ENCODE results near the gene HOXA7. TPM values are rescaled to one million over a fixed set of nuclear protein-coding genes. Genes with fewer than 3 reads are reported as not detected.

HOXA7 gene
- polyA plus RNA-seq, 1 of the 3 experiments (the other 2 are of a cell fraction): not detected

DNA sequence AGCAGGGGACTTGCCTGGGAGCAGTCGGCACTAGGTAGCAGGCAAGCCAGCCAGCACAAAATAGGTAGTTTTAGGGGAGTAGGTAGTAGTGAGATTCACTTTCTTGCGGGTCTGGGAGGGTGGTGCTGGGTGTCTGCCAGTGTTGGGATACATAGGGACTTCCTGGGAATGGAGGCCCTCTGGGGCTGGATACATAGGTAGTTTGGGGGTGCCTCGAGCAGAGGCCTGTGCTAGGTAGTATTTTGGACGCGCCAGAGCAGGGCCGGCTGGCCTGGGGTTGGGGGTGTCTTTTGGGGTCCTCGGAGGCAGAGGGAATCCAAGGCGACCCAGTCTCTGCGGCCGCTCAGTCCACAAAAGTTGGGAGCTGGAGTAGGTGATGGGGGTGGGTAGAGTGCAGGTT is 2.1 kb downstream of the HOXA7 start:
- Histone ChIP-seq H3K36me3 (replicated peaks in 1 of 2; ENCODE audit: control insufficient read depth in 1 of 2, insufficient read depth in 2 of 2, low read length in 1 of 2) (no peaks in the 10 kb centered on the region), H3K27ac (ENCODE audit: low read depth in 2 of 2, low read length in 1 of 2) (no peak overlapping the region), H3K79me2 (ENCODE audit: insufficient read depth) (no peaks in the 10 kb centered on the region), H3K9me2 (no peaks in the 10 kb centered on the region), H3K4me2 (no peak overlapping the region), H3K27me3 (ENCODE audit: insufficient read depth) (peaks cover 100% of the 10 kb centered on the region), H4K20me1 (ENCODE audit: insufficient read depth) (peaks cover 6% of the 10 kb centered on the region; the same call in 1 of the 2 replicates), H3K9ac (no peak overlapping the region), H3K9me3 (no peaks in the 10 kb centered on the region), H3F3A (replicated peaks; ENCODE audit: insufficient read depth) (no peaks in the 10 kb centered on the region), H3K4me3 (ENCODE audit: low read depth in 2 of 2, low read length in 1 of 2) (no peak overlapping the region), H3K4me1 (ENCODE audit: control insufficient read depth in 1 of 2, insufficient read depth in 2 of 2, low read depth in 1 of 2, low read length in 1 of 2) (peaks cover 0 to 9% of the 10 kb centered on the region in 2 experiments; a peak in 1 of 4 replicates), H2AFZ (ENCODE audit: low read depth) (no peak overlapping the region)
- POLR2A ChIA-PET: no interaction called here
- DNase-seq: no peak
- TF ChIP-seq TAF1 (IDR thresholded peaks at IDR 0.05; ENCODE audit: borderline replicate concordance, low read depth, low read length): no peak
- no peak for TF ChIP-seq JUND (IDR thresholded peaks at IDR 0.05)
- TF ChIP-seq, protein P1, sequence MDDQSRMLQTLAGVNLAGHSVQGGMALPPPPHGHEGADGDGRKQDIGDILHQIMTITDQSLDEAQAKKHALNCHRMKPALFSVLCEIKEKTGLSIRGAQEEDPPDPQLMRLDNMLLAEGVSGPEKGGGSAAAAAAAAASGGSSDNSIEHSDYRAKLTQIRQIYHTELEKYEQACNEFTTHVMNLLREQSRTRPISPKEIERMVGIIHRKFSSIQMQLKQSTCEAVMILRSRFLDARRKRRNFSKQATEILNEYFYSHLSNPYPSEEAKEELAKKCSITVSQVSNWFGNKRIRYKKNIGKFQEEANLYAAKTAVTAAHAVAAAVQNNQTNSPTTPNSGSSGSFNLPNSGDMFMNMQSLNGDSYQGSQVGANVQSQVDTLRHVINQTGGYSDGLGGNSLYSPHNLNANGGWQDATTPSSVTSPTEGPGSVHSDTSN (IDR thresholded peaks at IDR 0.05): no peak
- TF ChIP-seq, protein P2, sequence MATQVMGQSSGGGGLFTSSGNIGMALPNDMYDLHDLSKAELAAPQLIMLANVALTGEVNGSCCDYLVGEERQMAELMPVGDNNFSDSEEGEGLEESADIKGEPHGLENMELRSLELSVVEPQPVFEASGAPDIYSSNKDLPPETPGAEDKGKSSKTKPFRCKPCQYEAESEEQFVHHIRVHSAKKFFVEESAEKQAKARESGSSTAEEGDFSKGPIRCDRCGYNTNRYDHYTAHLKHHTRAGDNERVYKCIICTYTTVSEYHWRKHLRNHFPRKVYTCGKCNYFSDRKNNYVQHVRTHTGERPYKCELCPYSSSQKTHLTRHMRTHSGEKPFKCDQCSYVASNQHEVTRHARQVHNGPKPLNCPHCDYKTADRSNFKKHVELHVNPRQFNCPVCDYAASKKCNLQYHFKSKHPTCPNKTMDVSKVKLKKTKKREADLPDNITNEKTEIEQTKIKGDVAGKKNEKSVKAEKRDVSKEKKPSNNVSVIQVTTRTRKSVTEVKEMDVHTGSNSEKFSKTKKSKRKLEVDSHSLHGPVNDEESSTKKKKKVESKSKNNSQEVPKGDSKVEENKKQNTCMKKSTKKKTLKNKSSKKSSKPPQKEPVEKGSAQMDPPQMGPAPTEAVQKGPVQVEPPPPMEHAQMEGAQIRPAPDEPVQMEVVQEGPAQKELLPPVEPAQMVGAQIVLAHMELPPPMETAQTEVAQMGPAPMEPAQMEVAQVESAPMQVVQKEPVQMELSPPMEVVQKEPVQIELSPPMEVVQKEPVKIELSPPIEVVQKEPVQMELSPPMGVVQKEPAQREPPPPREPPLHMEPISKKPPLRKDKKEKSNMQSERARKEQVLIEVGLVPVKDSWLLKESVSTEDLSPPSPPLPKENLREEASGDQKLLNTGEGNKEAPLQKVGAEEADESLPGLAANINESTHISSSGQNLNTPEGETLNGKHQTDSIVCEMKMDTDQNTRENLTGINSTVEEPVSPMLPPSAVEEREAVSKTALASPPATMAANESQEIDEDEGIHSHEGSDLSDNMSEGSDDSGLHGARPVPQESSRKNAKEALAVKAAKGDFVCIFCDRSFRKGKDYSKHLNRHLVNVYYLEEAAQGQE (IDR thresholded peaks at IDR 0.05; ENCODE audit: low read depth, low read length): no peak
- no peak for TF ChIP-seq ELF1 (IDR thresholded peaks at IDR 0.05)
- TF ChIP-seq, protein P3, sequence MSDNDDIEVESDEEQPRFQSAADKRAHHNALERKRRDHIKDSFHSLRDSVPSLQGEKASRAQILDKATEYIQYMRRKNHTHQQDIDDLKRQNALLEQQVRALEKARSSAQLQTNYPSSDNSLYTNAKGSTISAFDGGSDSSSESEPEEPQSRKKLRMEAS (IDR thresholded peaks at IDR 0.05; ENCODE audit: low read depth): no peak
- no peak for TF ChIP-seq GATA2 (CRISPR knock-in tag; IDR thresholded peaks at IDR 0.05)
- TF ChIP-seq, protein P4, sequence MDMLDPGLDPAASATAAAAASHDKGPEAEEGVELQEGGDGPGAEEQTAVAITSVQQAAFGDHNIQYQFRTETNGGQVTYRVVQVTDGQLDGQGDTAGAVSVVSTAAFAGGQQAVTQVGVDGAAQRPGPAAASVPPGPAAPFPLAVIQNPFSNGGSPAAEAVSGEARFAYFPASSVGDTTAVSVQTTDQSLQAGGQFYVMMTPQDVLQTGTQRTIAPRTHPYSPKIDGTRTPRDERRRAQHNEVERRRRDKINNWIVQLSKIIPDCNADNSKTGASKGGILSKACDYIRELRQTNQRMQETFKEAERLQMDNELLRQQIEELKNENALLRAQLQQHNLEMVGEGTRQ (IDR thresholded peaks at IDR 0.05; ENCODE audit: borderline replicate concordance, low read depth, low read length): no peak
- no peak for TF ChIP-seq MEF2A (IDR thresholded peaks at IDR 0.05; ENCODE audit: borderline replicate concordance, low read depth)
- no peak for TF ChIP-seq EP300 (IDR thresholded peaks at IDR 0.05; ENCODE audit: borderline replicate concordance in 1 of 2, low read depth in 1 of 2, low read length in 1 of 2)
- TF ChIP-seq, protein P5, sequence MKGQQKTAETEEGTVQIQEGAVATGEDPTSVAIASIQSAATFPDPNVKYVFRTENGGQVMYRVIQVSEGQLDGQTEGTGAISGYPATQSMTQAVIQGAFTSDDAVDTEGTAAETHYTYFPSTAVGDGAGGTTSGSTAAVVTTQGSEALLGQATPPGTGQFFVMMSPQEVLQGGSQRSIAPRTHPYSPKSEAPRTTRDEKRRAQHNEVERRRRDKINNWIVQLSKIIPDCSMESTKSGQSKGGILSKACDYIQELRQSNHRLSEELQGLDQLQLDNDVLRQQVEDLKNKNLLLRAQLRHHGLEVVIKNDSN (IDR thresholded peaks at IDR 0.05; ENCODE audit: borderline replicate concordance, low read depth): no peak
- TF ChIP-seq GABPA (IDR thresholded peaks at IDR 0.05; ENCODE audit: low read depth): no peak
- no peak for TF ChIP-seq TEAD4 (IDR thresholded peaks at IDR 0.05; ENCODE audit: borderline replicate concordance, insufficient read depth)
- no peak for TF ChIP-seq SMC3 (IDR thresholded peaks at IDR 0.05; ENCODE audit: low read depth, low read length)
- TF ChIP-seq, protein P6, sequence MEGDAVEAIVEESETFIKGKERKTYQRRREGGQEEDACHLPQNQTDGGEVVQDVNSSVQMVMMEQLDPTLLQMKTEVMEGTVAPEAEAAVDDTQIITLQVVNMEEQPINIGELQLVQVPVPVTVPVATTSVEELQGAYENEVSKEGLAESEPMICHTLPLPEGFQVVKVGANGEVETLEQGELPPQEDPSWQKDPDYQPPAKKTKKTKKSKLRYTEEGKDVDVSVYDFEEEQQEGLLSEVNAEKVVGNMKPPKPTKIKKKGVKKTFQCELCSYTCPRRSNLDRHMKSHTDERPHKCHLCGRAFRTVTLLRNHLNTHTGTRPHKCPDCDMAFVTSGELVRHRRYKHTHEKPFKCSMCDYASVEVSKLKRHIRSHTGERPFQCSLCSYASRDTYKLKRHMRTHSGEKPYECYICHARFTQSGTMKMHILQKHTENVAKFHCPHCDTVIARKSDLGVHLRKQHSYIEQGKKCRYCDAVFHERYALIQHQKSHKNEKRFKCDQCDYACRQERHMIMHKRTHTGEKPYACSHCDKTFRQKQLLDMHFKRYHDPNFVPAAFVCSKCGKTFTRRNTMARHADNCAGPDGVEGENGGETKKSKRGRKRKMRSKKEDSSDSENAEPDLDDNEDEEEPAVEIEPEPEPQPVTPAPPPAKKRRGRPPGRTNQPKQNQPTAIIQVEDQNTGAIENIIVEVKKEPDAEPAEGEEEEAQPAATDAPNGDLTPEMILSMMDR (IDR thresholded peaks at IDR 0.05): no peak
- TF ChIP-seq RFX5 (IDR thresholded peaks at IDR 0.05; ENCODE audit: low read length): no peak
- TF ChIP-seq TCF12 (IDR thresholded peaks at IDR 0.05): no peak
- TF ChIP-seq, protein P7, sequence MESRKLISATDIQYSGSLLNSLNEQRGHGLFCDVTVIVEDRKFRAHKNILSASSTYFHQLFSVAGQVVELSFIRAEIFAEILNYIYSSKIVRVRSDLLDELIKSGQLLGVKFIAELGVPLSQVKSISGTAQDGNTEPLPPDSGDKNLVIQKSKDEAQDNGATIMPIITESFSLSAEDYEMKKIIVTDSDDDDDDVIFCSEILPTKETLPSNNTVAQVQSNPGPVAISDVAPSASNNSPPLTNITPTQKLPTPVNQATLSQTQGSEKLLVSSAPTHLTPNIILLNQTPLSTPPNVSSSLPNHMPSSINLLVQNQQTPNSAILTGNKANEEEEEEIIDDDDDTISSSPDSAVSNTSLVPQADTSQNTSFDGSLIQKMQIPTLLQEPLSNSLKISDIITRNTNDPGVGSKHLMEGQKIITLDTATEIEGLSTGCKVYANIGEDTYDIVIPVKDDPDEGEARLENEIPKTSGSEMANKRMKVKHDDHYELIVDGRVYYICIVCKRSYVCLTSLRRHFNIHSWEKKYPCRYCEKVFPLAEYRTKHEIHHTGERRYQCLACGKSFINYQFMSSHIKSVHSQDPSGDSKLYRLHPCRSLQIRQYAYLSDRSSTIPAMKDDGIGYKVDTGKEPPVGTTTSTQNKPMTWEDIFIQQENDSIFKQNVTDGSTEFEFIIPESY (IDR thresholded peaks at IDR 0.05; ENCODE audit: borderline replicate concordance, low read depth): no peak
- TF ChIP-seq, protein P8, sequence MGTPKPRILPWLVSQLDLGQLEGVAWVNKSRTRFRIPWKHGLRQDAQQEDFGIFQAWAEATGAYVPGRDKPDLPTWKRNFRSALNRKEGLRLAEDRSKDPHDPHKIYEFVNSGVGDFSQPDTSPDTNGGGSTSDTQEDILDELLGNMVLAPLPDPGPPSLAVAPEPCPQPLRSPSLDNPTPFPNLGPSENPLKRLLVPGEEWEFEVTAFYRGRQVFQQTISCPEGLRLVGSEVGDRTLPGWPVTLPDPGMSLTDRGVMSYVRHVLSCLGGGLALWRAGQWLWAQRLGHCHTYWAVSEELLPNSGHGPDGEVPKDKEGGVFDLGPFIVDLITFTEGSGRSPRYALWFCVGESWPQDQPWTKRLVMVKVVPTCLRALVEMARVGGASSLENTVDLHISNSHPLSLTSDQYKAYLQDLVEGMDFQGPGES (IDR thresholded peaks at IDR 0.05; ENCODE audit: low read depth, low read length): no peak
- 19% methylated on average over 10 of the region's 10 CpGs for WGBS (ENCODE audit: low lambda C conversion rate)
- CTCF ChIA-PET: interaction anchor here (0.6 to 11.7 kb wide), 8 partner anchors 6 to 785 kb away, joined by 3 to 270 read pairs (median 4); partner anchors contain the start of genes HOXA3, HOXA5 and HOXA6

All from SK-N-SH (cell line).